ENCODE measurements around the gene TFAP2E.
A peak's percentile ranks its signal among the peaks of the same experiment; 100 is the strongest.

Gene TFAP2E

GRCh38 chr1:35599411-35599810, 26.3 kb downstream of the TFAP2E start:
- DNase-seq: no peak

DNA sequence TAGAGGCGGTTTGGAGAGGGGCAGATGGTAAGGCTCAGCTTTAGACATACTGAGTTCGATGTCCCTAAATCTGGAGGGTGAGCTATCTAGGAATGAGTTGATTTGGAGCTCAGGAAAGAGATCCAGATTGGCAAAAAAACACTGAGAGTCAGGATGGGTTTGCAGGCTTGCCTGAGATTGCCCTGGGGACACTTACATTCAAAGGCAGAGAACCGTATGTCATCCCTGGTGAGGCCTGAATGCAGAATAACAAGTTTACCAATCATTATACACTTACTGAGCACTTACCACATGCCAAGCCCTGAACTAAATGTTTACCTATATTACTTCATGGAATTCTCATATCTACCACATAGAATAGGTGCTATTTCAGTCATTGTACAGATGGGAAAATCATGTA, 27.5 kb downstream of the TFAP2E start:
- no peak for DNase-seq

DNA sequence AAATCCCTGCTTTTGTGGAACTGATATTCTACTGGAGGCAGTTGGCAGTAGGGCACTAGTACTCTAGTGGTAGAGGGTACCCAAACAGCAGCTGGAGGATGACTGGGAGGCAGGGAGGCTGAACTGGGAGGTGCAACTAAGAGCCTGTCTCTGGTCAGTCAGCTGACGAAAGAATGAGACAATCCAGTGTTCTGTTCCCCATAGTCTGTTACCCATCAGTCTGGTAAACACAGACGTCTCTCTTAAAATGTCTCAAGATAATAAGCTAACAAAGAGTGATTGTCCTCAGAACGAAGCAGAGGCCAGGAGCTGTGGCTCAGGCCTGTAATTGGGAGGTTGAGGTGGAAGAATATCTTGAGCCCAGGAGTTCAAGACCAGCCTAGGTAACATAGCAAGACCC, 30.4 kb downstream of the TFAP2E start:
- DNase-seq: no peak

GRCh38 chr1:35603941-35604340, 30.8 kb downstream of the TFAP2E start:
- DNase-seq: no peak

GRCh38 chr1:35605071-35605866, 32.2 kb downstream of the TFAP2E start:
- no peak for DNase-seq

DNA sequence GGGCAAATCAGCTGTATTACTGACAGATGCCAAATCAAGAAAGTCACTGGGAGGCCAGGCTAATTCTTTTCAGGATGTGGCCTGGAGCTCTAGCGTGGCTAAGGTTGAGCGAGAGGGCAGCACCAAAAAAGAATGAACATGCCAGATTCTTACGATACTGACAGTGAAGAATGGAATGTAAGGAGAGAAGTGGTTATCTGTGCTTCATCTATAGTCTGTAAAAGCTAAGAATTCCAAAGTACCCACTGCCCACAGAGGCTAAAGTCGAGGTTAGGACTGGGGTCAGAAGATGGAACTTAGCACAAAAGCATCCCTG, 32.7 kb downstream of the TFAP2E start:
- DNase-seq: no peak

GRCh38 chr1:35611655-35612054, 38.5 kb downstream of the TFAP2E start:
- DNase-seq: no peak

GRCh38 chr1:35615440-35615839, 42.3 kb downstream of the TFAP2E start:
- DNase-seq: no peak

- DNase-seq: no peak
Observed at GRCh38 chr1:35619237-35620121, 46.4 kb downstream of the TFAP2E start.

GRCh38 chr1:35622510-35623178, 49.5 kb downstream of the TFAP2E start:
- DNase-seq: no peak

GRCh38 chr1:35623832-35624231, 50.7 kb downstream of the TFAP2E start:
- no peak for DNase-seq

DNA sequence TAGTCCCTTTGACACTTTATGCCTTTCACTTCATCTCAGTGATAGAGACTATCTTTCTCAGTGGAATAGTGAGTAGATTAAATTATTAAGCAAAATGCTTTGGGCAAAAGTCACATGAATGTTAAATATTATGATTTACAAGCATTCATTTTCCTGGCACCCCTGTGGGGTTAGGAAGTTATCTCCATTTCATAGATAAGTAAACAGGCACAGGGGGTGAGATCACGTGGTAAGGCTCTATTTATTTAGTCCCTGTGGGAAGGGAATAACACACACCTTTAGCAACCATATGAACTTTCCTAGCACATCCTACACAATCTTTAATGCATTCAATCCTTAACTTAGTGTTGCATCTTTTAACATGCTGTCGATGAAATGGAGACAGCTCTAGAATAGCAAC, 55.9 kb downstream of the TFAP2E start:
- DNase-seq: no peak

DNA sequence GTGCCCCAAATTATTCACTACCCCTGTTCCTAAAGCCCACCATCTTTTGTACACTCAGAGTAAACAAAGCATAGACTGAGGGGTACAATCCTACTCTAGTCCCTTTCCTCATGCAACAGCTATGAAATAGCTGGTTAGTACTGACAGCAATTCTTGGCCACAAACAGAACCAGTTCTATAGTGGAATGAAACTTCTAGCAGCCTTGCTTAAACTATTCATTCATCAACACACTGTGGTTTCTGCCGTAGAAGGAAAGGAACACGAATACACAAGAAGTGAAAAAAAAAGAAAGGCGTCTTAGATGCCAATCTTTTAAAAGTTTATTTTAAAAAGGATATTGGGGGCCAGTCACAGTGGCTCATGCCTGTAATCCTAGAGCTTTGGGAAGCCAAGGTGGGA, 58.3 kb downstream of the TFAP2E start:
- no peak for DNase-seq

GRCh38 chr1:35633547-35633946, 60.4 kb downstream of the TFAP2E start:
- DNase-seq: no peak

- DNase-seq: peak; percentile 59
Observed at GRCh38 chr1:35637401-35637809, 64.3 kb downstream of the TFAP2E start.

DNA sequence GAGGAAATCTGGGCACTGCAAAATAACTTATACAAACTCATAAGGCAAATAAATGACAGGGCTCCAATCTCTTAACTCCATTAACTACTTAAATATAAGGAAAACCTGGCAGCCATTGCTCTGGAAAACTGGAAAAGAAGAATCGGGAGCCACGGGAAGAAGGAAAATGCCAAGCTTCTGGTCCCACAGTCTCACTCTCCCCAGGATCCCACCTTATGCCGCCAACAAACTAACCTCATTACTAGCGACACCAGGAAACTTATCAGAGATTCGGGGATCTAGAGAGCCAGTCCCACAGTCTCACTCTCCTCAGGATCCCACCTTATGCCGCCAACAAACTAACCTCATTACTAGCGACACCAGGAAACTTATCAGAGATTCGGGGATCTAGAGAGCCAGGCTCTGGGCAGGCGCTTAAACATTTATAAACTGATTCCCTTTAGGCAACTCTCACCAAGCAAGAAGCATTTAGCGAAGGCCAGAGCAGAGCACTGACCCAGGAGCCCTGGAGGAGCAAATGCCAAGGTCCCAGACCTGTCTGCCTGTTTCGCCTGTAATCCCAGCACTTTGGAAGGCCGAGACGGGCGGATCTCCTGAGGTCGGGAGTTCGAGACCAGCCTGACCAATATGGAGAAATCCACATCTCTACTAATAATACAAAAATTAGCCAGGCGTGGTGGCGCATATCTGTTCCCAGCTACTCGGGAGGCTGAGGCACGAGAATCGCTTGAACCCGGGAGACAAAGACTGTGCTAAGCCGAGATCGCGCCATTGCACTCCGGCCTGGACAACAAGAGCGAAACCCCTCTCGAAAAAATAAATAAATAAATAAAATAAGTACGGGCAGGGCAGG, 67.5 kb downstream of the TFAP2E start:
- no peak for DNase-seq

GRCh38 chr1:35641233-35641866, 68.2 kb downstream of the TFAP2E start, which contains the start of gene PSMB2:
PSMB2 (minus strand) TSS chr1:35641526; CDS start chr1:35641432, 94 bp downstream.
- DNase-seq: peak; percentile 96

DNA sequence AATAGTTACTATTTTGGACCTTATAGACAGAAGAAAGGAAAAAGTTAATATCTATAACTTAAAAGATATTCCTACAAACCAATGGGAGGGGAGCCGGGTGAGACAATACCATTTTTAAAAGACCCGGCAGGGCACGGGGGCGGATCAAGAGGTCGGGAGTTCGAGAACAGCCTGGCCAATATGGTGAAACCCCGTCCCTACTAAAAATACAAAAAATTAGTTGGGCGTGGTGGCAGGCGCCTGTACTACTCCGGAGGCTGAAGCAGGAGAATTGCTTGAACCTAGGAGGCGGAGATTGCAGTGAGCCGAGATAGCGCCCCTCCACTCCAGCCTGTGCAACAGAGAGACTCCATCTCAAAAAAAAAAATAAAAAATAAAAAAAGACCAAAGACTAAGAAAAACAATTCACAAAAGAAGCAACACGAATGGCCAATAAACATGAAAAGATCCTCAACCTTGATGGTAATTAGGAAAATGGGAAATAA, 69.4 kb downstream of the TFAP2E start:
- DNase-seq: peak; percentile 16

- no peak for DNase-seq
Observed at GRCh38 chr1:35644204-35644603, 71.1 kb downstream of the TFAP2E start.
